Hepatocyte (in vitro differentiated cells): ENCODE measurements around the gene FOS. TPM values are rescaled to one million over a fixed set of nuclear protein-coding genes. Genes with fewer than 3 reads are reported as not detected.
A peak's percentile ranks its signal among the peaks of the same experiment; 100 is the strongest.

Experiments used
- DNase-seq: peaks from one replicate; pipeline ENCODE4 v3.0.0-alpha.2; 2016; ENCODE audit warnings: low spot score
- H2AFZ ChIP-seq: fragments of 200-600 bp; sonication (generic); 2 replicates; pipeline ENCODE4 v1.6.0; 2016; ENCODE audit warnings: antibody characterized with exemption, mild to moderate bottlenecking
- H3K27ac ChIP-seq: fragments of 200-600 bp; sonication (generic); 2 replicates; pipeline ENCODE4 v1.5.1; 2016; ENCODE audit warnings: mild to moderate bottlenecking
- H3K27me3 ChIP-seq: fragments of 200-600 bp; sonication (generic); 2 replicates; pipeline ENCODE4 v1.6.1; 2016
- H3K36me3 ChIP-seq: fragments of 200-600 bp; sonication (generic); replicated peaks from 2 replicates; pipeline ENCODE4 v1.5.1; 2016; ENCODE audit warnings: low read depth; ENCODE audit not compliant: insufficient read depth
- H3K4me1 ChIP-seq: fragments of 200-600 bp; sonication (generic); 2 replicates; pipeline ENCODE4 v1.5.1; 2016; ENCODE audit warnings: mild to moderate bottlenecking, moderate library complexity; ENCODE audit not compliant: insufficient read depth
- H3K4me2 ChIP-seq: fragments of 200-600 bp; sonication (generic); 2 replicates; pipeline ENCODE4 v1.6.0; 2016
- H3K4me3 ChIP-seq: fragments of 200-600 bp; sonication (generic); 2 replicates; pipeline ENCODE4 v1.5.1; 2016; ENCODE audit warnings: mild to moderate bottlenecking
- H3K79me2 ChIP-seq: fragments of 200-600 bp; sonication (generic); 2 replicates; pipeline ENCODE4 v1.6.0; 2017; ENCODE audit warnings: mild to moderate bottlenecking
- H3K9me2 ChIP-seq: fragments of 200-600 bp; sonication (generic); replicated peaks from 2 replicates; pipeline ENCODE4 v1.6.0; 2017; ENCODE audit warnings: mild to moderate bottlenecking; ENCODE audit not compliant: insufficient read depth
- H3K9me3 ChIP-seq: fragments of 200-600 bp; sonication (generic); 2 replicates; pipeline ENCODE4 v1.5.1; 2016; ENCODE audit warnings: low read depth, mild to moderate bottlenecking
- H4K20me1 ChIP-seq: fragments of 200-600 bp; sonication (generic); 2 replicates; pipeline ENCODE4 v1.6.0; 2016; ENCODE audit warnings: mild to moderate bottlenecking; ENCODE audit not compliant: insufficient read depth, poor library complexity, severe bottlenecking
- CTCF ChIP-seq: fragments of 200-600 bp; sonication (generic); IDR thresholded peaks from 2 replicates; pipeline ENCODE4 v1.5.1; 2016; ENCODE audit warnings: antibody characterized with exemption, mild to moderate bottlenecking; ENCODE audit not compliant: poor library complexity
- EZH2 ChIP-seq: fragments of 200-600 bp; sonication (generic); IDR thresholded peaks from 2 replicates; pipeline ENCODE4 v1.6.1; 2016; ENCODE audit warnings: antibody characterized with exemption, mild to moderate bottlenecking, borderline replicate concordance
- EZH2phosphoT487 ChIP-seq: fragments of 200-600 bp; sonication (generic); IDR thresholded peaks from one replicate; pipeline ENCODE4 v1.6.1; 2018; ENCODE audit warnings: antibody characterized with exemption, mild to moderate bottlenecking, low read depth, moderate library complexity; ENCODE audit not compliant: unreplicated experiment, severe bottlenecking
- WGBS: methylation state at CpG from one replicate; pipeline ENCODE4 v1.1.6; 2016; ENCODE audit warnings: low lambda C conversion rate; ENCODE audit errors: missing lambda C conversion rate; 5-methylcytosine and 5-hydroxymethylcytosine counted together
- polyA plus RNA-seq: library from polyadenylated mRNA; unstranded; fragments of >200 nt; fragmentation: Nextera tagmentation; extraction: Ambion mirVana; gene quantifications from 2 replicates; pipeline ENCODE4 v1.2.1, GENCODE V29; 2016
- total RNA-seq: library from RNA; depleted of rRNA; stranded (reverse); fragments of >200 nt; gene quantifications from 2 replicates; pipeline ENCODE4 v1.2.3, GENCODE V29; 2014

The FOS gene
- total and polyA plus RNA-seq, 2 experiments from 2014 or later, result 865 to 935 TPM

GRCh38 chr14:75283162-75283832, 4.7 kb downstream of the FOS start:
- Histone ChIP-seq H3K27me3 (no peaks in the 10 kb centered on the region), H2AFZ (no peak overlapping the region), H3K79me2 (peaks cover 11% of the 10 kb centered on the region), H3K27ac (peak overlapping the region; percentile 93), H3K36me3 (no peaks in the 10 kb centered on the region), H3K4me3 (no peak overlapping the region), H3K9me2 (no peaks in the 10 kb centered on the region), H3K9me3 (no peaks in the 10 kb centered on the region), H4K20me1 (peaks cover 23% of the 10 kb centered on the region), H3K4me1 (no peaks in the 10 kb centered on the region), H3K4me2 (peak overlapping the region; percentile 64)
- peak; percentile 84 for DNase-seq
- TF ChIP-seq CTCF (peak; percentile 23), EZH2 (no peak)
- 57% methylated on average over 13 of the region's 13 CpGs for WGBS

GRCh38 chr14:75283833-75284563, 5.4 kb downstream of the FOS start:
- TF ChIP-seq EZH2 (no peak), CTCF (no peak), EZH2phosphoT487 (no peak)
- H3K27me3 ChIP-seq, result no peaks in the 10 kb centered on the region
- WGBS, result 95% methylated on average over 5 of the region's 5 CpGs
- H3K36me3 ChIP-seq, result no peaks in the 10 kb centered on the region
- H2AFZ ChIP-seq, result no peak overlapping the region
- H3K79me2 ChIP-seq, result peaks cover 9% of the 10 kb centered on the region
- H3K9me3 ChIP-seq, result no peaks in the 10 kb centered on the region
- H3K4me2 ChIP-seq, result peak overlapping the region; percentile 64
- DNase-seq, result peak; percentile 55
- H3K4me3 ChIP-seq, result no peak overlapping the region
- peaks cover 21% of the 10 kb centered on the region for H4K20me1 ChIP-seq
- no peaks in the 10 kb centered on the region for H3K4me1 ChIP-seq
- no peaks in the 10 kb centered on the region for H3K9me2 ChIP-seq
- H3K27ac ChIP-seq, result peak overlapping the region; percentile 93

DNA sequence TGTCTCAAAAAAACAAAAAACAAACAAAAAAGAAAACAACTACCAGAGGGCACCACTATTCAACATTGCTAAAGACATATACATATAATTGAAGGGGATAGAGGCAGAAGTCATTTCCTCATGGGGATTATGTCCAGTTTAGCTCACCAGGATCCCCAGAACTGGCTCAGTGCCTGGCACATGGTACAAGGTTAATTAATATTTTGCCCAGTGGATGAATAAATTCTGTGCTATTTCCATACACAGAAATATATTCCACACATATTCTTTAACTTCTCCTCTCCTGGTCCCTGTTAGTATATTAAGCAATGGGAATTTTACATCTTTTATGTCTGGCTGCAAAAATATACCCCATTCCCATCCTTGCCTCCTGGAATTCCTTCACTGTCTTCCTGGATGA, 6.7 kb downstream of the FOS start:
- H3K4me1 ChIP-seq, result no peaks in the 10 kb centered on the region
- H4K20me1 ChIP-seq, result peaks cover 8% of the 10 kb centered on the region
- peaks cover under 1% of the 10 kb centered on the region for H3K79me2 ChIP-seq
- H3K9me2 ChIP-seq, result no peaks in the 10 kb centered on the region
- no peak overlapping the region for H3K4me2 ChIP-seq
- DNase-seq, result no peak
- no peak overlapping the region for H2AFZ ChIP-seq
- no peak overlapping the region for H3K27ac ChIP-seq
- no peaks in the 10 kb centered on the region for H3K9me3 ChIP-seq
- no peak for TF ChIP-seq EZH2phosphoT487
- H3K27me3 ChIP-seq, result no peaks in the 10 kb centered on the region
- no peaks in the 10 kb centered on the region for H3K36me3 ChIP-seq
- no peak overlapping the region for H3K4me3 ChIP-seq

- Histone ChIP-seq H3K27ac (no peak overlapping the region), H3K36me3 (no peaks in the 10 kb centered on the region), H3K27me3 (no peaks in the 10 kb centered on the region), H4K20me1 (no peaks in the 10 kb centered on the region), H2AFZ (no peak overlapping the region), H3K4me1 (no peaks in the 10 kb centered on the region), H3K9me2 (no peaks in the 10 kb centered on the region), H3K4me2 (peak overlapping the region; percentile 7), H3K9me3 (no peaks in the 10 kb centered on the region), H3K79me2 (no peaks in the 10 kb centered on the region), H3K4me3 (no peak overlapping the region)
- WGBS, result 61% methylated on average over 5 of the region's 5 CpGs
- TF ChIP-seq EZH2phosphoT487 (no peak), EZH2 (no peak), CTCF (no peak)
- DNase-seq, result peak; percentile 74
Measured at GRCh38 chr14:75286313-75286712, 7.7 kb downstream of the FOS start.
